IMR-90 (cell line): ENCODE data around the gene GRB10.

Experiments used
- CEBPB ChIP-seq: IDR thresholded peaks from 2 replicates; pipeline ENCODE4 v1.6.1; 2012; ENCODE audit warnings: low read depth, low read length, improper control_type of control experiment
- CTCF ChIP-seq: conservative IDR thresholded peaks from 2 replicates; pipeline ENCODE4 v1.5.1; 2012; ENCODE audit warnings: mild to moderate bottlenecking, low read depth, low read length, improper control_type of control experiment
- ELK1 ChIP-seq: fragments of 150-350 bp; IDR thresholded peaks from 2 replicates; pipeline ENCODE4 v1.6.1; 2016; ENCODE audit warnings: low read depth, mild to moderate bottlenecking, low read length, moderate library complexity, borderline replicate concordance
- POLR2A ChIP-seq: IDR thresholded peaks from 2 replicates; pipeline ENCODE4 v1.6.1; 2012; ENCODE audit warnings: mild to moderate bottlenecking, low read depth, low read length
- RFX5 ChIP-seq: IDR thresholded peaks from 2 replicates; pipeline ENCODE4 v1.8.0; 2012; ENCODE audit warnings: low read depth, mild to moderate bottlenecking, low read length, moderate library complexity
- USF2 ChIP-seq: fragments of 150-350 bp; IDR thresholded peaks from 2 replicates; pipeline ENCODE4 v1.6.1; 2017; ENCODE audit warnings: mild to moderate bottlenecking, antibody characterized with exemption, low read length, low read depth

GRCh38 chr7:50646069-50646468 lies 136.6 kb downstream of the GRB10 start:
- no peak for TF ChIP-seq ELK1
- TF ChIP-seq POLR2A: no peak
- TF ChIP-seq USF2: no peak
- no peak for TF ChIP-seq CTCF
- no peak for TF ChIP-seq RFX5
- no peak for TF ChIP-seq CEBPB
